HG02884 (cell line): ENCODE measurements around the gene TRAP1.
"Not testable (repeated sequence)": the region's sequence is repeated elsewhere in the genome, so short reads cannot be mapped to it uniquely, and the experiment has no call there.

Experiments used
- ATAC-seq: cut with Tn5 transposase; IDR thresholded peaks from one replicate; pipeline ENCODE4 v1.9.1; 2021; ENCODE audit warnings: mild to moderate bottlenecking, moderate library complexity; ENCODE audit not compliant: unreplicated experiment

The TRAP1 gene

GRCh38 chr16:3674513-3675295 lies 42.6 kb downstream of the TRAP1 start:
- ATAC-seq, result no peak

GRCh38 chr16:3673676-3674377 lies 43.5 kb downstream of the TRAP1 start:
- ATAC-seq, result no peak

- ATAC-seq, result no peak
Observed at GRCh38 chr16:3673201-3673600, 44.1 kb downstream of the TRAP1 start.

GRCh38 chr16:3672571-3673041 lies 44.7 kb downstream of the TRAP1 start:
- no peak for ATAC-seq

- ATAC-seq, result no peak
Observed at GRCh38 chr16:3671424-3671823, 45.9 kb downstream of the TRAP1 start.

- ATAC-seq, result no peak
Observed at GRCh38 chr16:3670711-3671110, 46.6 kb downstream of the TRAP1 start.

GRCh38 chr16:3669082-3669481 lies 48.2 kb downstream of the TRAP1 start:
- no peak for ATAC-seq

- ATAC-seq, result no peak
Observed at GRCh38 chr16:3668626-3669025, 48.7 kb downstream of the TRAP1 start.

- ATAC-seq, result no peak
Observed at GRCh38 chr16:3665508-3665907, 51.8 kb downstream of the TRAP1 start.

- no peak for ATAC-seq
Observed at GRCh38 chr16:3664187-3664896, 53.0 kb downstream of the TRAP1 start.

- no peak for ATAC-seq
Observed at GRCh38 chr16:3662601-3663000, 54.7 kb downstream of the TRAP1 start.

- ATAC-seq, result no peak
Observed at GRCh38 chr16:3661922-3662321, 55.4 kb downstream of the TRAP1 start.

- no peak for ATAC-seq
Observed at GRCh38 chr16:3661311-3661710, 56.0 kb downstream of the TRAP1 start.

GRCh38 chr16:3659251-3659650 lies 58.1 kb downstream of the TRAP1 start:
- ATAC-seq, result no peak

- no peak for ATAC-seq
Observed at GRCh38 chr16:3656491-3657468, 60.5 kb downstream of the TRAP1 start.

GRCh38 chr16:3656160-3656490 lies 61.2 kb downstream of the TRAP1 start:
- ATAC-seq, result not testable (repeated sequence)

- no peak for ATAC-seq
Observed at GRCh38 chr16:3655396-3656159, 61.7 kb downstream of the TRAP1 start.

- ATAC-seq, result no peak
Observed at GRCh38 chr16:3655030-3655395, 62.3 kb downstream of the TRAP1 start.

GRCh38 chr16:3654249-3654991 lies 62.9 kb downstream of the TRAP1 start, which contains the start of gene DNASE1:
Gene DNASE1, plus strand, starts transcription at chr16:3654691. Its CDS starts 683 bp downstream, at chr16:3655374.
- no peak for ATAC-seq
